HG03103 (cell line): ENCODE results near the gene SH3BP2.

Source experiments
- ATAC-seq: cut with Tn5 transposase; IDR thresholded peaks from one replicate; pipeline ENCODE4 v1.9.1; 2021; ENCODE audit warnings: low read depth; ENCODE audit not compliant: unreplicated experiment

The SH3BP2 gene

GRCh38 chr4:2789793-2790582 lies 2.9 kb upstream of the SH3BP2 start:
- ATAC-seq, result no peak

- ATAC-seq, result no peak
These were observed 2.0 kb upstream of the SH3BP2 start for GRCh38 chr4:2790583-2791517.

GRCh38 chr4:2791518-2792395 lies 1.1 kb upstream of the SH3BP2 start:
- no peak for ATAC-seq

GRCh38 chr4:2792396-2792710 lies 532 bp upstream of the SH3BP2 start:
- ATAC-seq, result no peak

- no peak for ATAC-seq
These were observed 951 bp downstream of the SH3BP2 start for GRCh38 chr4:2793586-2794485.

GRCh38 chr4:2794486-2795299 lies 1.8 kb downstream of the SH3BP2 start:
- ATAC-seq, result no peak

GRCh38 chr4:2795300-2795892 lies 2.5 kb downstream of the SH3BP2 start:
- no peak for ATAC-seq

GRCh38 chr4:2795893-2796848 lies 3.3 kb downstream of the SH3BP2 start:
- ATAC-seq, result no peak

- ATAC-seq, result no peak
These were observed 4.1 kb downstream of the SH3BP2 start for GRCh38 chr4:2796849-2797544.

- ATAC-seq, result no peak
These were observed 4.8 kb downstream of the SH3BP2 start for GRCh38 chr4:2797545-2798305.

- no peak for ATAC-seq
These were observed 5.7 kb downstream of the SH3BP2 start for GRCh38 chr4:2798399-2799223.

GRCh38 chr4:2799224-2799911 lies 6.5 kb downstream of the SH3BP2 start:
- no peak for ATAC-seq

- ATAC-seq, result no peak
These were observed 7.2 kb downstream of the SH3BP2 start for GRCh38 chr4:2799971-2800690.
